CD4-positive, alpha-beta T cell (primary cell): ENCODE results near the gene MALSU1. TPM values are rescaled to one million over a fixed set of nuclear protein-coding genes. Genes with fewer than 3 reads are reported as not detected.

ENCODE experiments used
- ATAC-seq: fragments of 200-7000 bp; cut with Tn5 transposase; one replicate; pipeline ENCODE4 v1.10.0; 2022; ENCODE audit warnings: mild to moderate bottlenecking; ENCODE audit not compliant: poor library complexity
- CTCF ChIA-PET: fragments of 350-600 bp; sonication (Branson Sonifier 250); formaldehyde crosslinking; loops from one replicate; lab custom pipeline; 2021; ENCODE audit warnings: antibody characterized with exemption, inconsistent platforms; lab: Charles Lee
- POLR2A ChIA-PET: fragments of 350-600 bp; sonication (Branson Sonifier 250); formaldehyde crosslinking; loops from one replicate; lab custom pipeline; 2021; ENCODE audit warnings: antibody characterized with exemption, inconsistent platforms; lab: Charles Lee
- DNase-seq, 14 experiments: peaks; one replicate each; pipeline ENCODE4 v3.0.0-alpha.2; 2013 to 2020; ENCODE audit warnings: mixed read lengths in 2 of 14
- H3K27ac ChIP-seq, 2 donors: one replicate each; pipeline versions ENCODE4 v1.5.1 to v1.7.0; 2013; ENCODE audit warnings: low read length in 2 of 2, low read depth in 1 of 2, mild to moderate bottlenecking in 1 of 2
- H3K27me3 ChIP-seq, 2 experiments: 1 replicate in 1 of 2; 2 replicates in 1 of 2; pipeline versions ENCODE4 v1.6.1 to v1.7.0; 2013; ENCODE audit warnings: low read length in 2 of 2, control low read depth in 1 of 2, mild to moderate bottlenecking in 1 of 2, moderate library complexity in 1 of 2; ENCODE audit not compliant: insufficient read depth in 2 of 2, control insufficient read depth in 1 of 2
- H3K36me3 ChIP-seq: one replicate; pipeline ENCODE4 v1.6.1; 2013; ENCODE audit warnings: low read length, control low read depth; ENCODE audit not compliant: insufficient read depth
- H3K4me1 ChIP-seq: one replicate; pipeline ENCODE4 v1.6.1; 2013; ENCODE audit warnings: low read length, control low read depth; ENCODE audit not compliant: insufficient read depth
- H3K4me3 ChIP-seq: one replicate; pipeline ENCODE4 v1.5.1; 2013; ENCODE audit warnings: mild to moderate bottlenecking, low read length, moderate library complexity
- H3K9me3 ChIP-seq, 2 experiments: 1 replicate in 1 of 2; 2 replicates in 1 of 2; pipeline versions ENCODE4 v1.6.1 to v1.7.0; 2013; ENCODE audit warnings: low read length in 2 of 2, mild to moderate bottlenecking in 2 of 2, control low read depth in 1 of 2, moderate library complexity in 1 of 2; ENCODE audit not compliant: control insufficient read depth in 1 of 2, insufficient read depth in 1 of 2
- H3K27ac Mint-ChIP-seq: one replicate; pipeline ENCODE4 v1.8.0; 2020; ENCODE audit warnings: mixed read lengths
- H3K27me3 Mint-ChIP-seq: one replicate; pipeline ENCODE4 v1.8.0; 2021; ENCODE audit warnings: mixed read lengths
- H3K36me3 Mint-ChIP-seq: one replicate; pipeline ENCODE4 v1.8.0; 2021; ENCODE audit warnings: low read depth, mixed read lengths
- H3K4me1 Mint-ChIP-seq: one replicate; pipeline ENCODE4 v1.8.0; 2021; ENCODE audit warnings: low read depth, mixed read lengths
- H3K4me3 Mint-ChIP-seq: one replicate; pipeline ENCODE4 v1.8.0; 2020; ENCODE audit warnings: mild to moderate bottlenecking, mixed read lengths
- H3K9me3 Mint-ChIP-seq: one replicate; pipeline ENCODE4 v1.8.0; 2020; ENCODE audit warnings: mixed read lengths
- intact Hi-C, 2 experiments: fragments of 100-400 bp; cut with DNase I in 1 of 2; cut with micrococcal nuclease in 1 of 2; formaldehyde crosslinking; loops; one replicate each; pipeline versions ENCODE4 v1.15.1 to v1.9.0; 2023 to 2025; cut with DNase I, micrococcal nuclease
- total RNA-seq, 174 experiments: library from RNA in 2 of 174; stranded (reverse) in 2 of 174; gene quantifications; one replicate each; pipeline ENCODE4 v1.2.3 and lab custom pipeline; 2021 to 2026
- TF ChIP-seq, protein P1 (sequence below): fragments of 200-600 bp; IDR thresholded peaks from one replicate; pipeline ENCODE4 v1.8.0; 2022; ENCODE audit warnings: antibody characterized with exemption, mild to moderate bottlenecking

The MALSU1 gene
- total RNA-seq, 2 experiments from 2014 or later: 50.5 to 50.9 TPM

DNA sequence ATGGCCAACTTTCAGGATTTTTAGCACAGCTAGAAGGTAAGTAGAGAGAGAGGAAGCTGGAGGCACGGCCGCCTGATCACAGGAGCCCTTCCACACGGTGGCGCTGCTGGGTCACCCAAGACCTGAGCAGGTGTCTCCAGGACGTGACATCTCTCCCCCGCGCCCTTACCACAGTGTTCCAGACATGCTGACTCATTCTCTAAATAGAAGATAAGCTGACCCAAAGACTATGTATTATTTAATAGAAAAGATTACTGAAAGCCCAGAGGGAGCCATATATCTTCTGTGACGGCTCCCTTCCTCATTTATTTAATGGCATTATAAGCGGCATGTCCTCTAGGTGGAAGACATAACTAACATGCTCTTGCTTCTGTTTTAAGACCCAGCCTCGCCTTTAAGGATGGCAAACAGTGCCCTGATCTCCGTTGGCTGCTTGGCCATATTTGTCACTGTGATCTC is 26.0 kb upstream of the MALSU1 start:
- Mint-ChIP-seq H3K36me3 (no peaks in the 10 kb centered on the region), H3K4me3 (peak overlapping the region; percentile 26), H3K4me1 (peaks cover 9% of the 10 kb centered on the region), H3K9me3 (no peaks in the 10 kb centered on the region), H3K27me3 (peaks cover 4% of the 10 kb centered on the region), H3K27ac (no peak overlapping the region)
- TF ChIP-seq, protein P1, sequence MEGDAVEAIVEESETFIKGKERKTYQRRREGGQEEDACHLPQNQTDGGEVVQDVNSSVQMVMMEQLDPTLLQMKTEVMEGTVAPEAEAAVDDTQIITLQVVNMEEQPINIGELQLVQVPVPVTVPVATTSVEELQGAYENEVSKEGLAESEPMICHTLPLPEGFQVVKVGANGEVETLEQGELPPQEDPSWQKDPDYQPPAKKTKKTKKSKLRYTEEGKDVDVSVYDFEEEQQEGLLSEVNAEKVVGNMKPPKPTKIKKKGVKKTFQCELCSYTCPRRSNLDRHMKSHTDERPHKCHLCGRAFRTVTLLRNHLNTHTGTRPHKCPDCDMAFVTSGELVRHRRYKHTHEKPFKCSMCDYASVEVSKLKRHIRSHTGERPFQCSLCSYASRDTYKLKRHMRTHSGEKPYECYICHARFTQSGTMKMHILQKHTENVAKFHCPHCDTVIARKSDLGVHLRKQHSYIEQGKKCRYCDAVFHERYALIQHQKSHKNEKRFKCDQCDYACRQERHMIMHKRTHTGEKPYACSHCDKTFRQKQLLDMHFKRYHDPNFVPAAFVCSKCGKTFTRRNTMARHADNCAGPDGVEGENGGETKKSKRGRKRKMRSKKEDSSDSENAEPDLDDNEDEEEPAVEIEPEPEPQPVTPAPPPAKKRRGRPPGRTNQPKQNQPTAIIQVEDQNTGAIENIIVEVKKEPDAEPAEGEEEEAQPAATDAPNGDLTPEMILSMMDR: peak; percentile 90
- Histone ChIP-seq H3K27ac (no peak overlapping the region), H3K4me3 (peak overlapping the region; percentile 15), H3K4me1 (peaks cover 8% of the 10 kb centered on the region), H3K9me3 (no peaks in the 10 kb centered on the region), H3K36me3 (no peaks in the 10 kb centered on the region), H3K27me3 (no peaks in the 10 kb centered on the region)
- CTCF ChIA-PET: interaction anchor here (0.6 to 4.2 kb wide), 33 partner anchors 9 to 1314 kb away, joined by 3 to 30 read pairs (median 4); partner anchors contain the start of genes IGF2BP3, KLHL7 and MALSU1
- intact Hi-C loops: loop anchor here (1.0 to 10.0 kb wide), 7 partner anchors 82 to 1392 kb away; partner anchors contain the start of genes NUP42 (in 1 of the 2) and TRA2A (in 1 of the 2)
- ATAC-seq (peak; percentile 97), DNase-seq (peak; percentile 79 to 96 (median 87))
- POLR2A ChIA-PET: interaction anchor here (0.6 to 2.3 kb wide), 5 partner anchors 13 to 266 kb away, joined by 3 to 13 read pairs (median 4); partner anchors contain the start of gene MALSU1

DNA sequence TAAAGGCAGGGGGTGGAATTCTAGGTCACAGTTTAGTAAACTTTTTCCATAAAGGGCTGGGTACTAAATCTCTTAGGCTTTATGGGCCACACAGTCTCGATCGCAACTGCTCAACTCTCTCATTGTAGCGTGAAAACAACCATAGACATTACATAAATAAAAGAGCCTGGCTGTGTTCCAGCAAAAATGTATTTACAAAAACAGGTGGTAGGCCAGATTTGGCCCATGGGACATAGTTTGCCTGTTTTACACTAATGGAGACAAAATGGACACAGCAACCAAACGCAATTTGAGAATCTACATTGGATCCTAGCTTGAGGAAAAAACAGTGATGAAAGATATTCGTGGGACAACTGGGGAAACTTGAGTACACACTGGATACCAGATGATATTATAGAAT is 23.2 kb upstream of the MALSU1 start:
- Histone ChIP-seq H3K27me3 (no peaks in the 10 kb centered on the region), H3K4me3 (no peak overlapping the region), H3K36me3 (no peaks in the 10 kb centered on the region), H3K4me1 (peaks cover 8% of the 10 kb centered on the region), H3K27ac (no peak overlapping the region), H3K9me3 (no peaks in the 10 kb centered on the region)
- intact Hi-C loops: loop anchor here (5.0 to 10.0 kb wide), 4 partner anchors 79 to 1389 kb away; partner anchors contain the start of gene NUP42 (in 1 of the 2)
- Mint-ChIP-seq H3K27ac (no peak overlapping the region), H3K4me1 (peaks cover 9% of the 10 kb centered on the region), H3K27me3 (peaks cover 4% of the 10 kb centered on the region), H3K9me3 (no peaks in the 10 kb centered on the region), H3K36me3 (no peaks in the 10 kb centered on the region), H3K4me3 (no peak overlapping the region)
- DNase-seq (no peak), ATAC-seq (no peak)
- POLR2A ChIA-PET: no interaction called here
- CTCF ChIA-PET: interaction anchor here (1.5 kb wide), 1 partner anchor 187 kb away, joined by 3 read pairs; no protein-coding TSS in a partner anchor
- TF ChIP-seq, protein P1: no peak

DNA sequence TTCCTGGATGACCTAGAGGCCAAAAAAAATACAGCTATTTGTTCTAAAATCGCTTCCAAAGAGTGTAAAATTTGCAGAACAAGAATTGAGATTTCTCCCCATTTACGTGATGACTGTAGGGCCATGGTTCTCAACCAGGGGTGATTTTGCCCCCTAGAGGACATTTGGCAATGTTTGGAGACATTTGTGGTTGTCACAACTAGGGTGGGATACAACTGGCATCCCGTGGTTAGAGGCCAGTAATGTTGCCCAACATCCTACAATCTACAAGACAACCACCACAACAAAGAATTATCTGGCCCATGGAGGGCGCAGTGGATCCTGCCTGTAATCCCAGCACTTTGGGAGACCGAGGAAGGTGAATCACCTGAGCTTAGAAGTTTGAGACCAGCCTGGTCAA is 22.8 kb upstream of the MALSU1 start:
- TF ChIP-seq, protein P1: no peak
- H3K4me1 ChIP-seq: peaks cover 8% of the 10 kb centered on the region
- Mint-ChIP-seq H3K27me3 (peaks cover 4% of the 10 kb centered on the region), H3K27ac (no peak overlapping the region), H3K4me3 (no peak overlapping the region), H3K9me3 (no peaks in the 10 kb centered on the region), H3K36me3 (no peaks in the 10 kb centered on the region), H3K4me1 (peaks cover 9% of the 10 kb centered on the region)
- no peak overlapping the region for H3K27ac ChIP-seq
- DNase-seq (no peak), ATAC-seq (no peak)
- no peak overlapping the region for H3K4me3 ChIP-seq
- POLR2A ChIA-PET: no interaction called here
- intact Hi-C loops: loop anchor here (5.0 to 10.0 kb wide), 4 partner anchors 78 to 1388 kb away; partner anchors contain the start of gene NUP42 (in 1 of the 2)
- no peaks in the 10 kb centered on the region for H3K36me3 ChIP-seq
- no peaks in the 10 kb centered on the region for H3K9me3 ChIP-seq
- no peaks in the 10 kb centered on the region for H3K27me3 ChIP-seq
- CTCF ChIA-PET: interaction anchor here (1.5 kb wide), 1 partner anchor 187 kb away, joined by 3 read pairs; no protein-coding TSS in a partner anchor
